Anterior cingulate cortex (tissue), 58 donors: Measurements from ENCODE around the gene CYB5D1.
"Not testable (repeated sequence)": the region's sequence is repeated elsewhere in the genome, so short reads cannot be mapped to it uniquely, and the experiment has no call there.

Experiments used
- DNase-seq, 58 donors: peaks; one replicate each; lab custom pipeline; 2025; lab: John Stamatoyannopoulos, UW

The CYB5D1 gene

GRCh38 chr17:7854078-7854777, 3.6 kb upstream of the CYB5D1 start:
- no peak for DNase-seq

- DNase-seq, result no peak
Observed at GRCh38 chr17:7854851-7855659, 2.7 kb upstream of the CYB5D1 start, which contains the start of gene TMEM88. Gene TMEM88 (plus strand): TSS chr17:7855066. CDS start chr17:7855075, 9 bp downstream.

GRCh38 chr17:7855660-7856010, 2.2 kb upstream of the CYB5D1 start:
- DNase-seq, result no peak

GRCh38 chr17:7856011-7856810, 1.6 kb upstream of the CYB5D1 start:
- no peak for DNase-seq

- peak; percentile 75 to 100 (median 97) for DNase-seq
Observed at GRCh38 chr17:7856811-7857712, 741 bp upstream of the CYB5D1 start, which contains the start of gene NAA38. Gene NAA38 (minus strand): TSS chr17:7857559. CDS start chr17:7857463, 96 bp downstream.

- peak in 7 of 58 donors; percentile 34 to 65 (median 51) for DNase-seq
Observed at GRCh38 chr17:7858522-7858810, 663 bp downstream of the CYB5D1 start.

GRCh38 chr17:7859028-7859427, 1.2 kb downstream of the CYB5D1 start:
- no peak for DNase-seq

- DNase-seq, result peak in 8 of 58 donors; percentile 15 to 62 (median 39)
Observed at GRCh38 chr17:7862692-7863437, 5.1 kb downstream of the CYB5D1 start.

GRCh38 chr17:7864384-7864783, 6.6 kb downstream of the CYB5D1 start:
- not testable (repeated sequence) for DNase-seq

GRCh38 chr17:7864995-7865650, 7.3 kb downstream of the CYB5D1 start:
- no peak for DNase-seq

- no peak for DNase-seq
Observed at GRCh38 chr17:7867881-7868329, 10.1 kb downstream of the CYB5D1 start.

GRCh38 chr17:7873051-7873450, 15.2 kb downstream of the CYB5D1 start:
- DNase-seq, result no peak

GRCh38 chr17:7875804-7876370, 18.1 kb downstream of the CYB5D1 start:
- no peak for DNase-seq

GRCh38 chr17:7878234-7878633, 20.4 kb downstream of the CYB5D1 start:
- no peak for DNase-seq

- no peak for DNase-seq
Observed at GRCh38 chr17:7880076-7880868, 22.5 kb downstream of the CYB5D1 start.

GRCh38 chr17:7881276-7882054, 23.7 kb downstream of the CYB5D1 start:
- DNase-seq, result peak in 23 of 58 donors; percentile 14 to 66 (median 39)

- DNase-seq, result no peak
Observed at GRCh38 chr17:7882068-7882467, 24.3 kb downstream of the CYB5D1 start.
